Measurements from ENCODE around the gene CCDC27.

CCDC27 gene

GRCh38 chr1:3752400-3752945, at the start of gene CCDC27:
CCDC27 (plus strand) TSS chr1:3752450; CDS start chr1:3752482, 32 bp downstream.
- no peak for DNase-seq (ENCODE audit: low read depth)

- DNase-seq (ENCODE audit: low read depth): no peak
These were observed 49.7 kb upstream of the CCDC27 start for GRCh38 chr1:3702528-3702927.

- no peak for DNase-seq (ENCODE audit: low read depth)
These were observed 49.1 kb upstream of the CCDC27 start for GRCh38 chr1:3702990-3703728.

GRCh38 chr1:3703786-3704371, 48.4 kb upstream of the CCDC27 start:
- no peak for DNase-seq (ENCODE audit: low read depth)

- DNase-seq (ENCODE audit: low read depth): no peak
These were observed 46.8 kb upstream of the CCDC27 start for GRCh38 chr1:3705341-3705950.

- DNase-seq (ENCODE audit: low read depth): no peak
These were observed 45.5 kb upstream of the CCDC27 start for GRCh38 chr1:3706651-3707297.

GRCh38 chr1:3707298-3707938, 44.8 kb upstream of the CCDC27 start:
- DNase-seq (ENCODE audit: low read depth): no peak

GRCh38 chr1:3707939-3708328, 44.3 kb upstream of the CCDC27 start:
- no peak for DNase-seq (ENCODE audit: low read depth)

- no peak for DNase-seq (ENCODE audit: low read depth)
These were observed 43.5 kb upstream of the CCDC27 start for GRCh38 chr1:3708791-3709190.

- DNase-seq (ENCODE audit: low read depth): no peak
These were observed 42.0 kb upstream of the CCDC27 start for GRCh38 chr1:3710251-3710650.

GRCh38 chr1:3711381-3711779, 40.9 kb upstream of the CCDC27 start:
- no peak for DNase-seq (ENCODE audit: low read depth)

- DNase-seq (ENCODE audit: low read depth): no peak
These were observed 40.3 kb upstream of the CCDC27 start for GRCh38 chr1:3711780-3712451.

- DNase-seq (ENCODE audit: low read depth): no peak
These were observed 39.4 kb upstream of the CCDC27 start for GRCh38 chr1:3712573-3713535.

- no peak for DNase-seq (ENCODE audit: low read depth)
These were observed 38.4 kb upstream of the CCDC27 start for GRCh38 chr1:3713840-3714239.

GRCh38 chr1:3714284-3714741, 37.9 kb upstream of the CCDC27 start:
- no peak for DNase-seq (ENCODE audit: low read depth)

GRCh38 chr1:3714814-3715213, 37.4 kb upstream of the CCDC27 start:
- no peak for DNase-seq (ENCODE audit: low read depth)

GRCh38 chr1:3716351-3716750, 35.9 kb upstream of the CCDC27 start:
- DNase-seq (ENCODE audit: low read depth): no peak

- no peak for DNase-seq (ENCODE audit: low read depth)
These were observed 35.1 kb upstream of the CCDC27 start for GRCh38 chr1:3717041-3717714.

GRCh38 chr1:3717715-3718601, 34.3 kb upstream of the CCDC27 start:
- DNase-seq (ENCODE audit: low read depth): no peak
